ENCODE measurements around the gene CYP26C1.

DNA sequence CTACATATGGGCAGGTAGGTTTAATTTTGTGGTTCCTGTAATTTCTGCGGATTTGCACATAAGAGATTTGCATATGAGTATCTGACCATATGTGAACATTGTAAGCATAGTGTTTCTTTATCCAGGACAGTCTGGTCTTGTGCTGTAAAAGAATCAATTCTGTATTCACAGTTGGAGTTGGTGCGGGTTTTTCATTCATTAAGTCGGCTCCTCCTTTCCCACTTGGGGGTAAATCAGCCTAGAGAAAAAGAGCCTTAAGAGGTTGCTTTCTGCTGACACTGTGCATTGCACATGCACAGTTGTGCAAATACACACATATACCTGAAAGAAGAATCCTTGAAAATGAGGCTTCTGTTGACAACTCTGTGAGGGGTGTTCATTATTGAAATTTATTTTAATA is 6.1 kb upstream of the CYP26C1 start:
- TF ChIP-seq CTCF (conservative IDR thresholded peaks at IDR 0.05; ENCODE audit: low read length) (no peak), EZH2phosphoT487 (IDR thresholded peaks at IDR 0.05; ENCODE audit: borderline replicate concordance, low read depth, low read length) (no peak)

Measured in OCI-LY7 (cell line).